OCI-LY1 (cell line): ENCODE measurements around the gene PDE4D.

ENCODE experiments used
- H2AFZ ChIP-seq: fragments of 200-600 bp; sonication (generic), shearing (Covaris generic); 2 replicates; pipeline ENCODE4 v1.6.0; 2014; ENCODE audit warnings: antibody characterized with exemption, mild to moderate bottlenecking, low read length
- H3F3A ChIP-seq: fragments of 200-600 bp; sonication (generic), shearing (Covaris generic); 2 replicates; pipeline ENCODE4 v1.6.0; 2014; ENCODE audit warnings: mild to moderate bottlenecking, antibody characterized with exemption, low read length, moderate library complexity; ENCODE audit not compliant: insufficient read depth
- H3K27ac ChIP-seq: fragments of 200-600 bp; sonication (generic); 2 replicates; pipeline ENCODE4 v1.5.1; 2014; ENCODE audit warnings: low read length, mixed run types, mild to moderate bottlenecking, low read depth; ENCODE audit not compliant: poor library complexity, severe bottlenecking
- H3K27me3 ChIP-seq: fragments of 200-600 bp; sonication (generic); 2 replicates; pipeline ENCODE4 v1.6.0; 2014; ENCODE audit warnings: antibody characterized with exemption, mild to moderate bottlenecking, low read length, moderate library complexity; ENCODE audit not compliant: insufficient read depth
- H3K36me3 ChIP-seq: fragments of 200-600 bp; sonication (generic); 2 replicates; pipeline ENCODE4 v1.6.1; 2014; ENCODE audit warnings: mild to moderate bottlenecking, antibody characterized with exemption, low read length, moderate library complexity, mixed read lengths; ENCODE audit not compliant: insufficient read depth
- H3K4me1 ChIP-seq: fragments of 200-600 bp; sonication (generic); 2 replicates; pipeline ENCODE4 v1.5.1; 2014; ENCODE audit warnings: mild to moderate bottlenecking, low read length, moderate library complexity; ENCODE audit not compliant: insufficient read depth, severe bottlenecking
- H3K4me2 ChIP-seq: fragments of 200-600 bp; sonication (generic), shearing (Covaris generic); 2 replicates; pipeline ENCODE4 v1.6.1; 2014; ENCODE audit warnings: low read length
- H3K4me3 ChIP-seq: fragments of 200-600 bp; sonication (generic); 2 replicates; pipeline ENCODE4 v1.5.1; 2014; ENCODE audit warnings: low read length, low read depth, mild to moderate bottlenecking, mixed read lengths; ENCODE audit not compliant: poor library complexity, severe bottlenecking
- H3K79me2 ChIP-seq: fragments of 200-600 bp; shearing (Covaris generic); 2 replicates; pipeline ENCODE4 v1.6.1; 2016; ENCODE audit warnings: mixed run types, low read length, mixed read lengths; ENCODE audit not compliant: insufficient read depth
- H3K9ac ChIP-seq: fragments of 200-600 bp; sonication (generic), shearing (Covaris generic); 2 replicates; pipeline ENCODE4 v1.6.1; 2014; ENCODE audit warnings: mild to moderate bottlenecking, low read length, mixed read lengths
- H3K9me2 ChIP-seq: fragments of 200-600 bp; sonication (generic), shearing (Covaris generic); 2 replicates; pipeline ENCODE4 v1.6.1; 2014; ENCODE audit warnings: low read depth, mild to moderate bottlenecking, low read length, mixed read lengths
- H3K9me3 ChIP-seq: fragments of 200-600 bp; shearing (Covaris generic); 2 replicates; pipeline ENCODE4 v1.6.1; 2014; ENCODE audit warnings: low read length, mixed read lengths
- H4K20me1 ChIP-seq: fragments of 200-600 bp; sonication (generic), shearing (Covaris generic); 2 replicates; pipeline ENCODE4 v1.6.0; 2016; ENCODE audit warnings: mild to moderate bottlenecking, low read length; ENCODE audit not compliant: insufficient read depth
- CTCF ChIP-seq: fragments of 200-600 bp; sonication (generic), shearing (Covaris generic); IDR thresholded peaks from 2 replicates; pipeline ENCODE4 v1.5.1; 2017; ENCODE audit warnings: mild to moderate bottlenecking, antibody characterized with exemption, low read length, moderate library complexity, mixed read lengths
- EZH2 ChIP-seq: fragments of 200-600 bp; sonication (generic), shearing (Covaris generic); IDR thresholded peaks from 2 replicates; pipeline ENCODE4 v1.8.0; 2017; ENCODE audit warnings: borderline replicate concordance, mixed run types, mild to moderate bottlenecking, antibody characterized with exemption, low read length, moderate library complexity, mixed read lengths

Gene PDE4D

GRCh38 chr5:59138509-59138908 is 755.0 kb downstream of the PDE4D start:
- no peak overlapping the region for H3K4me2 ChIP-seq
- no peaks in the 10 kb centered on the region for H3K27me3 ChIP-seq
- no peak overlapping the region for H2AFZ ChIP-seq
- no peaks in the 10 kb centered on the region for H3K9me2 ChIP-seq
- H4K20me1 ChIP-seq, result no peaks in the 10 kb centered on the region
- no peaks in the 10 kb centered on the region for H3K9me3 ChIP-seq
- no peaks in the 10 kb centered on the region for H3K4me1 ChIP-seq
- H3K27ac ChIP-seq, result no peak overlapping the region
- H3K36me3 ChIP-seq, result no peaks in the 10 kb centered on the region
- H3K4me3 ChIP-seq, result no peak overlapping the region
- TF ChIP-seq EZH2 (no peak), CTCF (no peak)
- no peaks in the 10 kb centered on the region for H3F3A ChIP-seq
- no peak overlapping the region for H3K9ac ChIP-seq
- H3K79me2 ChIP-seq, result no peaks in the 10 kb centered on the region

GRCh38 chr5:59137846-59138245 is 755.7 kb downstream of the PDE4D start:
- H4K20me1 ChIP-seq, result no peaks in the 10 kb centered on the region
- H3K27me3 ChIP-seq, result no peaks in the 10 kb centered on the region

GRCh38 chr5:59136549-59136948 is 757.0 kb downstream of the PDE4D start:
- Histone ChIP-seq H2AFZ (no peak overlapping the region), H3K4me2 (no peak overlapping the region), H3K79me2 (no peaks in the 10 kb centered on the region), H3K4me1 (no peaks in the 10 kb centered on the region), H3F3A (no peaks in the 10 kb centered on the region), H3K4me3 (no peak overlapping the region), H3K9me3 (no peaks in the 10 kb centered on the region), H3K27ac (no peak overlapping the region), H3K27me3 (no peaks in the 10 kb centered on the region), H4K20me1 (no peaks in the 10 kb centered on the region), H3K36me3 (no peaks in the 10 kb centered on the region), H3K9ac (no peak overlapping the region), H3K9me2 (no peaks in the 10 kb centered on the region)
- no peak for TF ChIP-seq CTCF
- no peak for TF ChIP-seq EZH2

More at GRCh38 chr5:59137846-59138245, 755.7 kb downstream of the PDE4D start:
- Histone ChIP-seq H3K9me2 (no peaks in the 10 kb centered on the region), H3K4me1 (no peaks in the 10 kb centered on the region), H3K9ac (no peak overlapping the region), H3K4me2 (no peak overlapping the region), H2AFZ (no peak overlapping the region), H3K4me3 (no peak overlapping the region), H3K36me3 (no peaks in the 10 kb centered on the region), H3K9me3 (no peaks in the 10 kb centered on the region), H3K79me2 (no peaks in the 10 kb centered on the region), H3F3A (no peaks in the 10 kb centered on the region), H3K27ac (no peak overlapping the region)
- TF ChIP-seq CTCF (no peak), EZH2 (no peak)
